Epithelial cell of esophagus (primary cell): ENCODE results near the gene LRCH2.
"Not testable (repeated sequence)": the region's sequence is repeated elsewhere in the genome, so short reads cannot be mapped to it uniquely, and the experiment has no call there.

Experiments
- DNase-seq: peaks from one replicate; pipeline ENCODE4 v3.0.0; 2010; ENCODE audit warnings: low read depth
- H3K4me3 ChIP-seq: 2 replicates; pipeline ENCODE4 v1.5.1; 2011; ENCODE audit warnings: mild to moderate bottlenecking, low read length, control low read depth
- CTCF ChIP-seq: IDR thresholded peaks from 2 replicates; pipeline ENCODE4 v1.5.1; 2011; ENCODE audit warnings: low read depth, mild to moderate bottlenecking, low read length, control low read depth, inconsistent platforms; ENCODE audit not compliant: insufficient read depth; ENCODE audit errors: missing control alignments

Gene LRCH2

DNA sequence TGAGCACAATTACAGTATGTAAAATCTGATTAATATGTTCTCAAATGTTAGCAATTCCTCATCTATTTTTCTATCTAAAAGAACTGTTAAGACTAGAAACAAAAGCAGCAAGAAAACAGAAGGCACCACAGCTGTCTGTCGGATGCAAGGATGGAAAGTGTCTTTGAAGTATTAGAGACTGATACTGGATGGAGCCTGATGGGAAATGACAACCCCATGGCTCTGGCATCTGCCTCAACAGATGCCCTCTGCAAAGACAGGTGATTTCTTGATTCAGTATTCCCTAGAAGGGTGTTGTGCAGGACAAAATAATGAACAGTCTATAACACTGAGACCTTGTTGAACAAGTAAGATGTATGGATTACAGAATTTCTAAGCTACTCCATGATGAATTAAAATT lies 19.7 kb downstream of the LRCH2 start:
- TF ChIP-seq CTCF = no peak
- H3K4me3 ChIP-seq = no peak overlapping the region
- DNase-seq = no peak

GRCh38 chrX:115209547-115209946 lies 24.3 kb downstream of the LRCH2 start:
- not testable (repeated sequence) for DNase-seq, H3K4me3 ChIP-seq

- no peak overlapping the region for H3K4me3 ChIP-seq
- DNase-seq = no peak
- TF ChIP-seq CTCF = no peak
Measured at GRCh38 chrX:115204040-115204439, 29.9 kb downstream of the LRCH2 start.

- no peak overlapping the region for H3K4me3 ChIP-seq
- DNase-seq = no peak
- TF ChIP-seq CTCF = no peak
Measured at GRCh38 chrX:115192244-115192700, 41.6 kb downstream of the LRCH2 start.

GRCh38 chrX:115191490-115192243 lies 42.2 kb downstream of the LRCH2 start:
- no peak overlapping the region for H3K4me3 ChIP-seq
- no peak for TF ChIP-seq CTCF
- DNase-seq = no peak

GRCh38 chrX:115190636-115191489 lies 43.0 kb downstream of the LRCH2 start:
- H3K4me3 ChIP-seq = no peak overlapping the region
- TF ChIP-seq CTCF = no peak
- no peak for DNase-seq
